CD8-positive, alpha-beta memory T cell (primary cell): Measurements from ENCODE around the gene PELO. TPM values are rescaled to one million over a fixed set of nuclear protein-coding genes. Genes with fewer than 3 reads are reported as not detected.

ENCODE experiments used
- CTCF ChIA-PET: fragments of 350-600 bp; sonication (Branson Sonifier 250); formaldehyde crosslinking; loops from one replicate; lab custom pipeline; 2021; ENCODE audit warnings: antibody characterized with exemption; lab: Charles Lee
- POLR2A ChIA-PET: fragments of 350-600 bp; sonication (Branson Sonifier 250); formaldehyde crosslinking; loops from one replicate; lab custom pipeline; 2021; ENCODE audit warnings: antibody characterized with exemption; lab: Charles Lee
- DNase-seq, 5 donors: peaks; one replicate each; pipeline versions ENCODE4 v3.0.0 to v3.0.0-alpha.2; 2020 to 2022; ENCODE audit warnings: mixed read lengths in 1 of 5
- H3K27ac ChIP-seq: one replicate; pipeline ENCODE4 v1.7.0; 2013; ENCODE audit warnings: low read depth, mild to moderate bottlenecking, low read length, moderate library complexity
- H3K27me3 ChIP-seq: 2 replicates; pipeline ENCODE4 v1.7.0; 2013; ENCODE audit warnings: low read length, mild to moderate bottlenecking; ENCODE audit not compliant: insufficient read depth, poor library complexity, severe bottlenecking
- H3K36me3 ChIP-seq: 2 replicates; pipeline ENCODE4 v1.7.0; 2013; ENCODE audit warnings: mild to moderate bottlenecking, low read length, moderate library complexity; ENCODE audit not compliant: insufficient read depth
- H3K4me1 ChIP-seq: 2 replicates; pipeline ENCODE4 v1.7.0; 2013; ENCODE audit warnings: mild to moderate bottlenecking, low read length, moderate library complexity; ENCODE audit not compliant: insufficient read depth
- H3K4me3 ChIP-seq: 2 replicates; pipeline ENCODE4 v1.7.0; 2013; ENCODE audit warnings: mild to moderate bottlenecking, low read length
- H3K9me3 ChIP-seq: 2 replicates; pipeline ENCODE4 v1.7.0; 2013; ENCODE audit warnings: mild to moderate bottlenecking, low read length
- H3K27ac Mint-ChIP-seq, 8 donors: one replicate each; pipeline ENCODE4 v1.8.0; 2020 to 2021; ENCODE audit warnings: mixed read lengths in 8 of 8, mild to moderate bottlenecking in 6 of 8, inconsistent platforms in 3 of 8, moderate library complexity in 3 of 8
- H3K27me3 Mint-ChIP-seq, 2 donors: one replicate each; pipeline ENCODE4 v1.8.0; 2020 to 2021; ENCODE audit warnings: mixed read lengths in 2 of 2, mild to moderate bottlenecking in 1 of 2, moderate library complexity in 1 of 2
- H3K36me3 Mint-ChIP-seq, 3 donors: one replicate each; pipeline ENCODE4 v1.8.0; 2020 to 2021; ENCODE audit warnings: mixed read lengths in 3 of 3, inconsistent platforms in 1 of 3, mild to moderate bottlenecking in 1 of 3
- H3K4me1 Mint-ChIP-seq, 3 donors: one replicate each; pipeline ENCODE4 v1.8.0; 2020 to 2021; ENCODE audit warnings: mixed read lengths in 3 of 3, inconsistent platforms in 1 of 3, mild to moderate bottlenecking in 1 of 3
- H3K4me3 Mint-ChIP-seq, 7 donors: one replicate each; pipeline ENCODE4 v1.8.0; 2020 to 2021; ENCODE audit warnings: mixed read lengths in 7 of 7, mild to moderate bottlenecking in 6 of 7, moderate library complexity in 4 of 7, inconsistent platforms in 2 of 7
- H3K9me3 Mint-ChIP-seq, 5 donors: one replicate each; pipeline ENCODE4 v1.8.0; 2020 to 2022; ENCODE audit warnings: mixed read lengths in 5 of 5, mild to moderate bottlenecking in 3 of 5, moderate library complexity in 2 of 5, inconsistent platforms in 1 of 5
- polyA plus RNA-seq: library from polyadenylated mRNA; unstranded; fragments of 300-500 nt; fragmentation: Illumina TruSeq; gene quantifications from one replicate; pipeline ENCODE4 v1.2.3, GENCODE V29; 2021
- total RNA-seq, 2 experiments: library from RNA; stranded (reverse); gene quantifications; one replicate each; pipeline ENCODE4 v1.2.3, GENCODE V29; 2021

The PELO gene
- total and polyA plus RNA-seq, 3 experiments from 2014 or later: 14.7 to 37.3 (median 35.9) TPM

DNA sequence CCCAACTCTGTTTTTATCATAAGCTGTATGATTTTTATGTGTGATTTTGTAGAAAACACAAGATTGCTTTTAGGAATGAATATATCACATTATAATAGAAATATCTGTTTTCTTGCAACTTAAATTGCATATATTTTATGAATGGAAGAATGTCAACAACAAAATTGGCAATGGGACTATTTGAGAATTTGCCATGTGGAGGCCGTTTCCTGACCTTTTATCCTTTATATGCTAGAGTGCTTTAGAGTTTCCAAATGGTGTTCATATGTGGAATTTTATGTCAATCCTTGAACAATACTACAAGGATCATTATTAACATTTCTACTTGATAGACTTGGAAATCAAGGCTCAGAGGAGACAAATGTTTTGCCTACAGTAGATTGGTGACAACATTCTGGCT, 34.2 kb downstream of the PELO start:
- Histone ChIP-seq H3K4me1 (no peaks in the 10 kb centered on the region), H3K27ac (no peak overlapping the region), H3K4me3 (no peak overlapping the region), H3K9me3 (no peaks in the 10 kb centered on the region), H3K27me3 (no peaks in the 10 kb centered on the region), H3K36me3 (no peaks in the 10 kb centered on the region)
- H3K9me3 Mint-ChIP-seq: peaks cover 0 to under 1% (median 0%) of the 10 kb centered on the region in 5 donors
- ChIA-PET POLR2A (no interaction called here), CTCF (interaction anchor here (0.8 kb wide), 1 partner anchor 131 kb away, joined by 3 read pairs; no protein-coding TSS in a partner anchor)
- no peak overlapping the region for H3K4me3 Mint-ChIP-seq
- H3K36me3 Mint-ChIP-seq: peaks cover 0 to 1% (median 0%) of the 10 kb centered on the region in 3 donors
- H3K27ac Mint-ChIP-seq: no peak overlapping the region
- H3K4me1 Mint-ChIP-seq: peaks cover 10 to 22% (median 14%) of the 10 kb centered on the region in 3 donors
- H3K27me3 Mint-ChIP-seq: no peaks in the 10 kb centered on the region
- DNase-seq: no peak

GRCh38 chr5:52822437-52822836, 34.7 kb downstream of the PELO start:
- H3K27me3 ChIP-seq: no peaks in the 10 kb centered on the region
- no peaks in the 10 kb centered on the region for H3K4me1 ChIP-seq
- DNase-seq: no peak
- H3K4me1 Mint-ChIP-seq: peaks cover 12 to 22% (median 14%) of the 10 kb centered on the region in 3 donors
- H3K27ac ChIP-seq: no peak overlapping the region
- H3K36me3 ChIP-seq: no peaks in the 10 kb centered on the region
- H3K9me3 Mint-ChIP-seq: peaks cover 0 to 5% (median 1%) of the 10 kb centered on the region in 5 donors
- H3K27me3 Mint-ChIP-seq: no peaks in the 10 kb centered on the region
- H3K9me3 ChIP-seq: no peaks in the 10 kb centered on the region
- ChIA-PET POLR2A (no interaction called here), CTCF (interaction anchor here (0.8 kb wide), 1 partner anchor 131 kb away, joined by 3 read pairs; no protein-coding TSS in a partner anchor)
- peaks cover 0 to 6% (median 0%) of the 10 kb centered on the region in 3 donors for H3K36me3 Mint-ChIP-seq
- no peak overlapping the region for H3K4me3 ChIP-seq
- H3K4me3 Mint-ChIP-seq: no peak overlapping the region
- H3K27ac Mint-ChIP-seq: no peak overlapping the region

GRCh38 chr5:52824827-52825226, 37.1 kb downstream of the PELO start:
- CTCF ChIA-PET: no interaction called here
- no peaks in the 10 kb centered on the region for H3K27me3 ChIP-seq
- DNase-seq: no peak
- no peaks in the 10 kb centered on the region for H3K27me3 Mint-ChIP-seq
- H3K9me3 ChIP-seq: no peaks in the 10 kb centered on the region
- H3K36me3 ChIP-seq: no peaks in the 10 kb centered on the region
- peaks cover 0 to 20% (median 0%) of the 10 kb centered on the region in 3 donors for H3K36me3 Mint-ChIP-seq
- H3K4me1 Mint-ChIP-seq: peaks cover 11 to 27% (median 14%) of the 10 kb centered on the region in 3 donors
- no peak overlapping the region for H3K4me3 Mint-ChIP-seq
- H3K4me1 ChIP-seq: no peaks in the 10 kb centered on the region
- H3K27ac Mint-ChIP-seq: no peak overlapping the region
- POLR2A ChIA-PET: no interaction called here
- no peak overlapping the region for H3K27ac ChIP-seq
- H3K9me3 Mint-ChIP-seq: peaks cover 2 to 9% (median 5%) of the 10 kb centered on the region in 5 donors
- H3K4me3 ChIP-seq: no peak overlapping the region

- H3K36me3 Mint-ChIP-seq: peaks cover 0 to 20% (median 0%) of the 10 kb centered on the region in 3 donors
- peaks cover 2 to 9% (median 5%) of the 10 kb centered on the region in 5 donors for H3K9me3 Mint-ChIP-seq
- H3K27ac Mint-ChIP-seq: peak overlapping the region in 6 of 8 donors; percentile 6 to 82 (median 42)
- peaks cover 11 to 27% (median 14%) of the 10 kb centered on the region in 3 donors for H3K4me1 Mint-ChIP-seq
- Histone ChIP-seq H3K4me3 (no peak overlapping the region), H3K27me3 (no peaks in the 10 kb centered on the region), H3K27ac (no peak overlapping the region), H3K4me1 (no peaks in the 10 kb centered on the region), H3K36me3 (no peaks in the 10 kb centered on the region), H3K9me3 (no peaks in the 10 kb centered on the region)
- ChIA-PET POLR2A (no interaction called here), CTCF (interaction anchor here (1.1 to 1.4 kb wide), 3 partner anchors 12 to 132 kb away, joined by 3 to 4 read pairs (median 4); no protein-coding TSS in a partner anchor)
- DNase-seq: peak in 1 of 5 donors; percentile 3
- no peaks in the 10 kb centered on the region for H3K27me3 Mint-ChIP-seq
- peak overlapping the region in 4 of 7 donors; percentile 0 to 30 (median 10) for H3K4me3 Mint-ChIP-seq
Observed at GRCh38 chr5:52825826-52826225, 38.1 kb downstream of the PELO start.

DNA sequence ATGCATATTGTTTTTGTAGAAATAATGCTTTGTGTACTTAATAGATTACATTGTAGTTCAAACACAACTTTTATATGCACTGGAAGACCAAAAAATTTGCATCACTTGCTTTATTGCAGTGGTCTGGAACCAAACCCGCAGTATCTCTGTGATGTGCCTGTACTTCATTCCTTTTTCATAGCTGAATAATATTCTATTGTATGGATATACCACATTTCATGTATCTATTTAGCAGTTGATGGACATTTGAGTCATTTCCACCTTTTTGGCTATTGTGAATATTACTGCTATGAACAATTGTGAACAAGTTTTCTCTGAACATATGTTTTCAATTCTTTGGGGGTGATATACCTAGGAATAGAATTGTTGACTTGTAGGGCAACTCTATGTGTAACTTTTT, 40.1 kb downstream of the PELO start:
- Histone ChIP-seq H3K36me3 (no peaks in the 10 kb centered on the region), H3K27me3 (no peaks in the 10 kb centered on the region), H3K4me1 (no peaks in the 10 kb centered on the region), H3K27ac (no peak overlapping the region), H3K9me3 (no peaks in the 10 kb centered on the region), H3K4me3 (no peak overlapping the region)
- peaks cover 2 to 9% (median 5%) of the 10 kb centered on the region in 5 donors for H3K9me3 Mint-ChIP-seq
- DNase-seq: no peak
- ChIA-PET POLR2A (no interaction called here), CTCF (no interaction called here)
- H3K36me3 Mint-ChIP-seq: peaks cover 0 to 24% (median 0%) of the 10 kb centered on the region in 3 donors
- no peaks in the 10 kb centered on the region for H3K27me3 Mint-ChIP-seq
- H3K4me3 Mint-ChIP-seq: no peak overlapping the region
- H3K27ac Mint-ChIP-seq: no peak overlapping the region
- peaks cover 11 to 31% (median 14%) of the 10 kb centered on the region in 3 donors for H3K4me1 Mint-ChIP-seq

DNA sequence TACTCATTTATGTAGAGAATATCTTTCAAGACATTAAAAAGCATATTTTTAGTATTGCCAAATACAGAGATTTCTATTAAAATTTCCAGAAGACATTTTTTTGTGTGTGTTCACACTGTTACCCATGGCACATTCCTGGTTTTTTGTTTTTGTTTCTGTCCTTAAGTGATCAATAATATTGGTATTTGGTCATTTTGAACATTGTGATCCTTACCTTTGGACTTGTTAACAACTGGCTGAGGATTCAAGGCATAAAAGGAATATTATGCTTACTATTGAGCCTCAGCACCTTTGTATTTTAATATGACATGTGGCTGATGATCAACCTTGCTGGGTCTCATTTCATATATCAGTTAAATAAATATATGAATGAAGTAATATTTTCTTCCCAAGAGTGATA, 41.9 kb downstream of the PELO start:
- CTCF ChIA-PET: no interaction called here
- POLR2A ChIA-PET: no interaction called here
- H3K36me3 ChIP-seq: no peaks in the 10 kb centered on the region

DNA sequence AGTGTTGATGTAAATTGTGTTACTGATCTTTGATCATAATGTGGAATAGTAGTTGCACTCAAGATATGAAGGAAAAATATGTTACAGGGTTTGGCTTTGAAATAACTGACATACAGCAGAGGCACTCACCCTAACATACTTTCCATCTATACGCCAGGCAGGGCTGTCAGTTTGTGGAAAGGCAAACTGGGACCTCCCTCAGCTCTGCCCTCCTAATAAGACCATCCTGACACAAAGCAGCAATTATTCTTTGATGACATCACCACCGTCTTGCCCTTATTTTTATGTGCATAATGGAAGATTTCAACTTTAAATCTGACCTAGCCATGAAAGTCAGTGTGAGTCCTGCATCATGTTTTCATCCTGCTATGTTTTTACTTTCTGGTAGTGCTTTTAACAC, 42.9 kb downstream of the PELO start:
- ChIA-PET CTCF (interaction anchor here (0.6 kb wide), 1 partner anchor 12 kb away, joined by 4 read pairs; no protein-coding TSS in a partner anchor), POLR2A (no interaction called here)
- Mint-ChIP-seq H3K9me3 (peaks cover 2 to 9% (median 5%) of the 10 kb centered on the region in 5 donors), H3K36me3 (peaks cover 0 to 24% (median 0%) of the 10 kb centered on the region in 3 donors), H3K4me1 (peaks cover 6 to 29% (median 8%) of the 10 kb centered on the region in 3 donors), H3K27me3 (no peaks in the 10 kb centered on the region), H3K27ac (no peak overlapping the region), H3K4me3 (no peak overlapping the region)
- H3K4me3 ChIP-seq: no peak overlapping the region
- no peaks in the 10 kb centered on the region for H3K27me3 ChIP-seq
- no peaks in the 10 kb centered on the region for H3K36me3 ChIP-seq
- H3K9me3 ChIP-seq: no peaks in the 10 kb centered on the region
- no peaks in the 10 kb centered on the region for H3K4me1 ChIP-seq
- DNase-seq: no peak
- H3K27ac ChIP-seq: no peak overlapping the region

More for the DNA sequence above, 41.9 kb downstream of the PELO start:
- H3K9me3 Mint-ChIP-seq: peaks cover 2 to 9% (median 5%) of the 10 kb centered on the region in 5 donors
- DNase-seq: no peak
- peaks cover 11 to 35% (median 14%) of the 10 kb centered on the region in 3 donors for H3K4me1 Mint-ChIP-seq
- no peaks in the 10 kb centered on the region for H3K27me3 Mint-ChIP-seq
- Histone ChIP-seq H3K4me1 (no peaks in the 10 kb centered on the region), H3K4me3 (no peak overlapping the region), H3K27ac (no peak overlapping the region), H3K27me3 (no peaks in the 10 kb centered on the region), H3K9me3 (no peaks in the 10 kb centered on the region)
- no peak overlapping the region for H3K27ac Mint-ChIP-seq
- H3K36me3 Mint-ChIP-seq: peaks cover 0 to 24% (median 0%) of the 10 kb centered on the region in 3 donors
- H3K4me3 Mint-ChIP-seq: no peak overlapping the region

DNA sequence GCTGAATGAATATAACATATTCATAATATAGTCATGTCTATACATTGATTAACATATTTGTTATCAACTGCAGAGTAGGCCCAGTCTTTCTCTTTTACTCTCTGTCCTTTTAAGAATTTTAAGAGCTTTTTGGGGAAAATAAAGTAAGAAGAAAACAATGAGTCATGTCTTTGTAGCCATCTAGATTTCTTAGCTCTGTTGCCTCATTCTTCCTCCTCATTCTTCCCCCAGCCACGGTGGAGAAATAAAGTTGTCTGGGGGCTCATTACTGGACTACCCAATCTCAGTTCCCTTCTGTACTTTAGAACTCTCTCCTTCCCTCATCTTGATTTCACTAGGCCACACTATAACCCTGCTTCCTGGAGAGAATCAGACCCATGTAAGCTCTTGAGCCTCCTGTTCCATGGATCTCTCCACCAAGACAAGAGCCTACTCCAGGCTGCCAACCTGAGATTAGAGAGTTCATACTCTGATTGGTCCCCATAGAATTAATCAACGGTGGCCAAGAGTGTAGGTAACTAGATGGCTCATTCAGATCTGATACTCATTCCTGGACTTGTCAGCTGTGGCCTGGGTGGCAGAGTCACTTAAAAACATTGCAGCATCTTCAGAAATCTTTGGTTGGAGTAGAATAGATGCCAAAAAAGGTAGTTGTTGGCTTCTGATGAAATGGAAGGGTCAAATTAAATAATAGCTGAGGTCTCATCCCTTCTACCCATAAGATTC, 44.2 kb downstream of the PELO start:
- H3K27ac ChIP-seq: no peak overlapping the region
- no peak overlapping the region for H3K4me3 Mint-ChIP-seq
- DNase-seq: no peak
- no peak overlapping the region for H3K4me3 ChIP-seq
- H3K27me3 ChIP-seq: no peaks in the 10 kb centered on the region
- H3K9me3 ChIP-seq: no peaks in the 10 kb centered on the region
- no peaks in the 10 kb centered on the region for H3K27me3 Mint-ChIP-seq
- no peaks in the 10 kb centered on the region for H3K4me1 ChIP-seq
- peaks cover 0 to 23% (median 2%) of the 10 kb centered on the region in 3 donors for H3K36me3 Mint-ChIP-seq
- ChIA-PET POLR2A (interaction anchor here (0.6 kb wide), 1 partner anchor 18 kb away, joined by 3 read pairs; no protein-coding TSS in a partner anchor), CTCF (no interaction called here)
- peaks cover 2 to 8% (median 5%) of the 10 kb centered on the region in 5 donors for H3K9me3 Mint-ChIP-seq
- peaks cover 0 to 18% (median 2%) of the 10 kb centered on the region in 3 donors for H3K4me1 Mint-ChIP-seq
- H3K27ac Mint-ChIP-seq: no peak overlapping the region
- no peaks in the 10 kb centered on the region for H3K36me3 ChIP-seq
